Lung (tissue), 12 donors: ENCODE results near the gene SLC25A33. TPM values are rescaled to one million over a fixed set of nuclear protein-coding genes. Genes with fewer than 3 reads are reported as not detected.

Source experiments
- ATAC-seq: fragments of 200-7000 bp; cut with Tn5 transposase; one replicate; pipeline ENCODE4 v1.9.1; 2020; ENCODE audit warnings: moderate number of reproducible peaks; ENCODE audit not compliant: insufficient read depth, low FRiP score
- DNase-seq, 3 donors: peaks; one replicate each; pipeline ENCODE4 v3.0.0-alpha.2; 2013 to 2017
- H3K27ac ChIP-seq, 2 donors: one replicate each; pipeline ENCODE4 v1.5.1; 2013; ENCODE audit warnings: mild to moderate bottlenecking in 2 of 2, moderate library complexity in 2 of 2, control low read depth in 1 of 2, inconsistent platforms in 1 of 2, low read depth in 1 of 2, low read length in 1 of 2
- H3K27me3 ChIP-seq, 3 donors: one replicate each; pipeline ENCODE4 v1.5.1; 2013; ENCODE audit warnings: low read length in 2 of 3; ENCODE audit not compliant: control insufficient read depth in 3 of 3, insufficient read depth in 3 of 3
- H3K36me3 ChIP-seq, 4 donors: one replicate each; pipeline ENCODE4 v1.5.1; 2013; ENCODE audit warnings: low read length in 4 of 4, mild to moderate bottlenecking in 1 of 4, moderate library complexity in 1 of 4; ENCODE audit not compliant: control insufficient read depth in 4 of 4, insufficient read depth in 4 of 4
- H3K4me1 ChIP-seq, 5 donors: one replicate each; pipeline ENCODE4 v1.5.1; 2013; ENCODE audit warnings: low read length in 5 of 5, mild to moderate bottlenecking in 2 of 5, moderate library complexity in 1 of 5; ENCODE audit not compliant: control insufficient read depth in 5 of 5, insufficient read depth in 5 of 5
- H3K4me3 ChIP-seq: one replicate; pipeline ENCODE4 v1.5.1; 2013; ENCODE audit warnings: mild to moderate bottlenecking, control low read depth, moderate library complexity
- H3K9ac ChIP-seq, 2 donors: one replicate each; pipeline ENCODE4 v1.5.1; 2013; ENCODE audit warnings: low read length in 2 of 2, control low read depth in 1 of 2; ENCODE audit not compliant: insufficient read depth in 1 of 2
- H3K9me3 ChIP-seq, 4 donors: one replicate each; pipeline ENCODE4 v1.5.1; 2013; ENCODE audit warnings: low read length in 3 of 4, mild to moderate bottlenecking in 1 of 4, moderate library complexity in 1 of 4; ENCODE audit not compliant: control insufficient read depth in 4 of 4, insufficient read depth in 3 of 4
- WGBS, 2 donors: extraction: QIAGEN DNeasy Blood & Tissue Kit; methylation state at CpG; one replicate each; pipeline ENCODE4 v1.1.7; 2013; 5-methylcytosine and 5-hydroxymethylcytosine counted together
- polyA plus RNA-seq, 2 donors: library from polyadenylated mRNA; stranded (reverse); fragments of 200-250 nt; gene quantifications; one replicate each; pipeline ENCODE4 v1.2.1, GENCODE V29; 2013
- total RNA-seq, 2 donors: library from RNA; depleted of rRNA in 1 of 2; stranded (reverse); fragments of >200 nt in 1 of 2; gene quantifications; one replicate each; pipeline ENCODE4 v1.2.1, GENCODE V29; 2014 to 2021
- TF ChIP-seq, protein P1 (sequence below): IDR thresholded peaks from 2 replicates; pipeline ENCODE4 v1.5.1; 2012; ENCODE audit warnings: mild to moderate bottlenecking; ENCODE audit errors: control extremely low read depth, extremely low read depth
- donor health status: control.
- donor health status: control.
- donor health status: Bipolar disorder and iron deficiency.
- donor health status: healthy.
- donor health status: DM: yes; HTN: yes; CAD: no.

Gene SLC25A33
- total and polyA plus RNA-seq, 4 donors: 3.2 to 5.2 (median 4.5) TPM

DNA sequence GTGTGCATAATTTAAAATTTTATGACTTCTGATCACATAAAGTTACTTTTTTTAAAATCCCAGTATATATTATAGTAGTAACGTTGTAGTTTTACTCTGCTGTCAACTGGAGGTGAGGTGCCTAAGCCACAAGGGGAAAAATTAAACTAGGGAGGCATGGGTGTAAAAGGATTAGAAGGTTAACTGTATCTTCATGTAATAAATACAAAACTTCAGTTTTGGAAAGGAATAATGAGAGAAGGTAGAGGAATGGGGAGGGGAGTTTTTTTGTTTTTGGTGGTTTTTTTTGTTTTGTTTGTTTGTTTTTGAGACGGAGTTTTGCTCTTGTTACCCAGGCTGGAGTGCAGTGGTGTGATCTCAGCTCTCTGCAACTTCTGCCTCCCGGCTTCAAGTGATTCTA lies 5.7 kb downstream of the SLC25A33 start:
- no peaks in the 10 kb centered on the region for H3K36me3 ChIP-seq
- TF ChIP-seq, protein P1, sequence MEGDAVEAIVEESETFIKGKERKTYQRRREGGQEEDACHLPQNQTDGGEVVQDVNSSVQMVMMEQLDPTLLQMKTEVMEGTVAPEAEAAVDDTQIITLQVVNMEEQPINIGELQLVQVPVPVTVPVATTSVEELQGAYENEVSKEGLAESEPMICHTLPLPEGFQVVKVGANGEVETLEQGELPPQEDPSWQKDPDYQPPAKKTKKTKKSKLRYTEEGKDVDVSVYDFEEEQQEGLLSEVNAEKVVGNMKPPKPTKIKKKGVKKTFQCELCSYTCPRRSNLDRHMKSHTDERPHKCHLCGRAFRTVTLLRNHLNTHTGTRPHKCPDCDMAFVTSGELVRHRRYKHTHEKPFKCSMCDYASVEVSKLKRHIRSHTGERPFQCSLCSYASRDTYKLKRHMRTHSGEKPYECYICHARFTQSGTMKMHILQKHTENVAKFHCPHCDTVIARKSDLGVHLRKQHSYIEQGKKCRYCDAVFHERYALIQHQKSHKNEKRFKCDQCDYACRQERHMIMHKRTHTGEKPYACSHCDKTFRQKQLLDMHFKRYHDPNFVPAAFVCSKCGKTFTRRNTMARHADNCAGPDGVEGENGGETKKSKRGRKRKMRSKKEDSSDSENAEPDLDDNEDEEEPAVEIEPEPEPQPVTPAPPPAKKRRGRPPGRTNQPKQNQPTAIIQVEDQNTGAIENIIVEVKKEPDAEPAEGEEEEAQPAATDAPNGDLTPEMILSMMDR: no peak
- no peaks in the 10 kb centered on the region for H3K27me3 ChIP-seq
- DNase-seq: no peak
- H3K4me1 ChIP-seq: peaks cover 0 to 13% (median 7%) of the 10 kb centered on the region in 5 donors
- no peak overlapping the region for H3K9ac ChIP-seq
- H3K4me3 ChIP-seq: no peak overlapping the region
- 86% methylated on average over 3 of the region's 3 CpGs for WGBS, 2 donors
- no peak overlapping the region for H3K27ac ChIP-seq
- peaks cover 0 to 2% (median 0%) of the 10 kb centered on the region in 4 donors for H3K9me3 ChIP-seq
- no peak for ATAC-seq

- no peak overlapping the region for H3K27ac ChIP-seq
- TF ChIP-seq, protein P1: no peak
- H3K4me3 ChIP-seq: no peak overlapping the region
- H3K9ac ChIP-seq: no peak overlapping the region
- ATAC-seq (no peak), DNase-seq (no peak)
- peaks cover 0 to 2% (median 0%) of the 10 kb centered on the region in 4 donors for H3K9me3 ChIP-seq
- WGBS, 2 donors: 95 to 97% methylated on average over 6 of the region's 6 CpGs
- peaks cover 0 to 6% (median under 1%) of the 10 kb centered on the region in 4 donors for H3K36me3 ChIP-seq
- peaks cover 0 to 6% (median 0%) of the 10 kb centered on the region in 5 donors for H3K4me1 ChIP-seq
- H3K27me3 ChIP-seq: no peaks in the 10 kb centered on the region
Observed at GRCh38 chr1:9549955-9550546, 10.8 kb downstream of the SLC25A33 start.

- no peak for DNase-seq
- H3K9ac ChIP-seq: no peak overlapping the region
- no peaks in the 10 kb centered on the region for H3K27me3 ChIP-seq
- H3K27ac ChIP-seq: no peak overlapping the region
- no peak for ATAC-seq
- no peak overlapping the region for H3K4me3 ChIP-seq
- H3K9me3 ChIP-seq: peaks cover 0 to 2% (median 0%) of the 10 kb centered on the region in 4 donors
- peaks cover 0 to 10% (median 8%) of the 10 kb centered on the region in 4 donors for H3K36me3 ChIP-seq
- H3K4me1 ChIP-seq: peaks cover 0 to 6% (median 0%) of the 10 kb centered on the region in 5 donors
- 96 to 97% methylated on average over 1 of the region's 1 CpG for WGBS, 2 donors
- TF ChIP-seq, protein P1: no peak
Observed at GRCh38 chr1:9551984-9552383, 12.7 kb downstream of the SLC25A33 start.
